ENCODE data around the gene HEPHL1.

The HEPHL1 gene

DNA sequence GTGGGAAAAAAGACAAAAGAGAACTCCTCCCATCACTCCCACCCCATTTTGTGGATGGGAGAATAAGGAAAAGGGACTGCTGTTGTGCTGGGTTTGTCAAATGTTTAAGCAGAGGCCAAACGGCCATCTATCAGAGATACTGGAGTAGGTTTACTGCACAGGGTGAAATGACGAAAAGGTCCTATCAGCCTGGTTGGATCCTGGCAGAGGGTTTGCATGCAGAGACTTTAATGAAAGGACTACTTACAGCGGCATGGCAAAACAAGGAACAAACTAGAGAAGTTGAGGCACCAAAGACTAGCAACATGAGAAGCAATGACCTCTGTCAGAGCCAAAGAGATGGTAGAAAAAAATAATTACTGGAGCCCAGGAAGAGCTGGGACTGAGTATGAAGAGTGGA lies 32.2 kb upstream of the HEPHL1 start:
- no peaks in the 10 kb centered on the region for H3K27me3 ChIP-seq (replicated peaks; ENCODE audit: insufficient read depth, low read length)
- H3K4me1 ChIP-seq (ENCODE audit: low read length) = no peaks in the 10 kb centered on the region
- H3K9ac ChIP-seq (ENCODE audit: low read length) = no peak overlapping the region
- H3K4me2 ChIP-seq (ENCODE audit: low read depth, low read length) = no peak overlapping the region
- H3K27ac ChIP-seq (ENCODE audit: low read length) = no peak overlapping the region
- no peak for DNase-seq
- H4K20me1 ChIP-seq (ENCODE audit: insufficient read depth, low read length) = no peaks in the 10 kb centered on the region
- H3K79me2 ChIP-seq (ENCODE audit: low read length) = no peaks in the 10 kb centered on the region
- no peaks in the 10 kb centered on the region for H3K9me2 ChIP-seq (replicated peaks; ENCODE audit: insufficient read depth, low read length)
- H3K36me3 ChIP-seq (replicated peaks; ENCODE audit: insufficient read depth, low read length) = no peaks in the 10 kb centered on the region
- TF ChIP-seq EZH2phosphoT487 (IDR thresholded peaks at IDR 0.05; ENCODE audit: low read length) (no peak), EZH2 (optimal IDR thresholded peaks at IDR 0.05; ENCODE audit: low read depth, low read length) (no peak)
- TF ChIP-seq, protein P1, sequence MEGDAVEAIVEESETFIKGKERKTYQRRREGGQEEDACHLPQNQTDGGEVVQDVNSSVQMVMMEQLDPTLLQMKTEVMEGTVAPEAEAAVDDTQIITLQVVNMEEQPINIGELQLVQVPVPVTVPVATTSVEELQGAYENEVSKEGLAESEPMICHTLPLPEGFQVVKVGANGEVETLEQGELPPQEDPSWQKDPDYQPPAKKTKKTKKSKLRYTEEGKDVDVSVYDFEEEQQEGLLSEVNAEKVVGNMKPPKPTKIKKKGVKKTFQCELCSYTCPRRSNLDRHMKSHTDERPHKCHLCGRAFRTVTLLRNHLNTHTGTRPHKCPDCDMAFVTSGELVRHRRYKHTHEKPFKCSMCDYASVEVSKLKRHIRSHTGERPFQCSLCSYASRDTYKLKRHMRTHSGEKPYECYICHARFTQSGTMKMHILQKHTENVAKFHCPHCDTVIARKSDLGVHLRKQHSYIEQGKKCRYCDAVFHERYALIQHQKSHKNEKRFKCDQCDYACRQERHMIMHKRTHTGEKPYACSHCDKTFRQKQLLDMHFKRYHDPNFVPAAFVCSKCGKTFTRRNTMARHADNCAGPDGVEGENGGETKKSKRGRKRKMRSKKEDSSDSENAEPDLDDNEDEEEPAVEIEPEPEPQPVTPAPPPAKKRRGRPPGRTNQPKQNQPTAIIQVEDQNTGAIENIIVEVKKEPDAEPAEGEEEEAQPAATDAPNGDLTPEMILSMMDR (IDR thresholded peaks at IDR 0.05; ENCODE audit: low read length) = no peak
- no peaks in the 10 kb centered on the region for H3F3A ChIP-seq (ENCODE audit: insufficient read depth, low read length)
- no peak overlapping the region for H2AFZ ChIP-seq (ENCODE audit: low read length)
- no peaks in the 10 kb centered on the region for H3K9me3 ChIP-seq (replicated peaks; ENCODE audit: insufficient read depth, low read length)
- no peak overlapping the region for H3K4me3 ChIP-seq (ENCODE audit: low read length)

DNA sequence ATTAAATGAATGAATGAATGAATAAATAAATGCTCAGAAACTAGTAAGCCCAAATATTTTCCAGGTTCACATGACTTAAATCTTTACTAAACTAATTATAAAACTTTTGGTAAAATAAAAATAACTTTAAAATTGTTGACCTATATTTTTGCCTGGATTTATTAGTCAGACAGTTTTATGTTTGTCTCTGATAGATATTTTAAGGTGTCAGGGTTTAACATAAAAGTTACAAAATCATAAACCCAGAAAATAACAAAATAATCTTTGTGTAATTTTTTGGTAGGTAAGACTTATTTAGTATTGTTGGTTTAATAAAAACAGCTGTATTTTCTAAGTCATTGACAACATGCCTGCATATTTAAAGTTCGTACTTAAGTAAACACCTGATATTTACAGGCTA lies 27.4 kb upstream of the HEPHL1 start:
- Histone ChIP-seq H3K79me2 (ENCODE audit: low read length) (no peaks in the 10 kb centered on the region), H3K9me2 (replicated peaks; ENCODE audit: insufficient read depth, low read length) (no peaks in the 10 kb centered on the region), H3K4me3 (ENCODE audit: low read length) (no peak overlapping the region), H3K9me3 (replicated peaks; ENCODE audit: insufficient read depth, low read length) (no peaks in the 10 kb centered on the region), H3K27ac (ENCODE audit: low read length) (no peak overlapping the region), H2AFZ (ENCODE audit: low read length) (no peak overlapping the region), H3F3A (ENCODE audit: insufficient read depth, low read length) (no peaks in the 10 kb centered on the region), H3K4me1 (ENCODE audit: low read length) (no peaks in the 10 kb centered on the region), H3K4me2 (ENCODE audit: low read depth, low read length) (no peak overlapping the region), H3K27me3 (replicated peaks; ENCODE audit: insufficient read depth, low read length) (no peaks in the 10 kb centered on the region), H3K9ac (ENCODE audit: low read length) (no peak overlapping the region), H3K36me3 (replicated peaks; ENCODE audit: insufficient read depth, low read length) (no peaks in the 10 kb centered on the region), H4K20me1 (ENCODE audit: insufficient read depth, low read length) (no peaks in the 10 kb centered on the region)
- no peak for DNase-seq
- TF ChIP-seq EZH2 (optimal IDR thresholded peaks at IDR 0.05; ENCODE audit: low read depth, low read length) (no peak), EZH2phosphoT487 (IDR thresholded peaks at IDR 0.05; ENCODE audit: low read length) (no peak)
- TF ChIP-seq, protein P1 (IDR thresholded peaks at IDR 0.05; ENCODE audit: low read length) = no peak

DNA sequence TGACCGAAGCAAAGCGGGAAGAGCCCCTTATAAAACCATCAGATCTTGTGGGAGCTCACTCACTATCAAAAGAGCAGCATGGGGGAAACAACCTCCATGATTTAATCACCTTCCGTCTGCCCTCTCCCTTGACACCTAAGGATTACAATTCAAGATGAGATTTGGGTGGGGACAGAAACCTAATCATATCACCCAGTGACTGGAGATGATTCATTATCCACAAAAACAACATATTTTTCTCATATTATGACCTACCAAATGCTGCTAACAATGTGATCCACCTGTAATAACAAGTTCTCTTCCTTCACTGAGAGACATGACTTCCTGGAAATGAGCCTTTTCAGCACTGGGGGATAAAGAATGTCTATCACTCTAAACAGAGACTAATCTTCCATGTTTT lies 23.4 kb upstream of the HEPHL1 start:
- Histone ChIP-seq H3K9ac (ENCODE audit: low read length) (no peak overlapping the region), H3K9me3 (replicated peaks; ENCODE audit: insufficient read depth, low read length) (no peaks in the 10 kb centered on the region), H4K20me1 (ENCODE audit: insufficient read depth, low read length) (no peaks in the 10 kb centered on the region), H3K4me3 (ENCODE audit: low read length) (no peak overlapping the region), H3K4me2 (ENCODE audit: low read depth, low read length) (no peak overlapping the region), H2AFZ (ENCODE audit: low read length) (no peak overlapping the region), H3K27me3 (replicated peaks; ENCODE audit: insufficient read depth, low read length) (no peaks in the 10 kb centered on the region), H3K79me2 (ENCODE audit: low read length) (no peaks in the 10 kb centered on the region), H3K36me3 (replicated peaks; ENCODE audit: insufficient read depth, low read length) (no peaks in the 10 kb centered on the region), H3F3A (ENCODE audit: insufficient read depth, low read length) (no peaks in the 10 kb centered on the region), H3K4me1 (ENCODE audit: low read length) (no peaks in the 10 kb centered on the region), H3K27ac (ENCODE audit: low read length) (no peak overlapping the region), H3K9me2 (replicated peaks; ENCODE audit: insufficient read depth, low read length) (no peaks in the 10 kb centered on the region)
- no peak for DNase-seq
- no peak for TF ChIP-seq EZH2 (optimal IDR thresholded peaks at IDR 0.05; ENCODE audit: low read depth, low read length)
- TF ChIP-seq EZH2phosphoT487 (IDR thresholded peaks at IDR 0.05; ENCODE audit: low read length) = no peak
- TF ChIP-seq, protein P1 (IDR thresholded peaks at IDR 0.05; ENCODE audit: low read length) = no peak
